Glomerular visceral epithelial cell (primary cell): ENCODE data around the gene B3GAT1.

Experiments
- DNase-seq: peaks from one replicate; pipeline ENCODE4 v3.0.0-alpha.2; 2016; ENCODE audit errors: extremely low spot score

The B3GAT1 gene

GRCh38 chr11:134390706-134391569 lies 21.1 kb downstream of the B3GAT1 start:
- no peak for DNase-seq

DNA sequence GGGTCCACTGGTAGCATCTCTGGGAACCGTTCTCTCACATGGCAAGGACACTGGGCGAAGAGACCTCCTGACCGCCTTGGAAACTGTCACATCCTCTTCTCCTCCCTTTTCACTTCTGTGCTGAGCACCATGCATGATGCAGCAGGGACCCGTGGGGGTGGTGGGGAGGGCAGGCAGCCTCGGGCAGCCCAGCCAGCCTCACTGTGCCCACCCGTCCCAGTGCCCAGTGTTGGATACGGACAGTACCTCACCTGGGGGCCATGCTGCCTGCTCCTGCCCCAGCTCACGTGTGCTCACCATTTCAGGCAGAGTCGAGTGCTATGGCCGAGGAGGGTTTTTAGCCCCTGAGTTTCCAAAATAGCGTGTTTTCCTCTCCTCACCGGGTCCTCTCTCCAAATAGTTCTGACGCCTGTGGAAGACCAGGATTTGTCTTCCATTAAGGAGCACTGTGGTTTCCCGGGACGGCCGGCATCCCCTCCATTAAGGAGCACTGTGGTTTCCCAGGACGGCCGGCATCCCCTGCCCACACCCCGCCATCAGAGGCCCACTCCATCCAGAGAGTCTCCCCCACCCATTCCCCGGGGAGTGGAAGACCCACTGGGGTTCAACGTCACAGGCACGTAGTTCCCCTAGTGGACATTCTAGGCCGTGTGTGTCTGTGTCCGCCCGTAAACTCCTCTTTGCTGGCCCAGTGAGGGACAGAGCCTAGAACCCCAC lies 22.4 kb downstream of the B3GAT1 start:
- no peak for DNase-seq

GRCh38 chr11:134388590-134388989 lies 23.5 kb downstream of the B3GAT1 start:
- DNase-seq, result no peak

GRCh38 chr11:134387501-134387900 lies 24.5 kb downstream of the B3GAT1 start:
- no peak for DNase-seq

DNA sequence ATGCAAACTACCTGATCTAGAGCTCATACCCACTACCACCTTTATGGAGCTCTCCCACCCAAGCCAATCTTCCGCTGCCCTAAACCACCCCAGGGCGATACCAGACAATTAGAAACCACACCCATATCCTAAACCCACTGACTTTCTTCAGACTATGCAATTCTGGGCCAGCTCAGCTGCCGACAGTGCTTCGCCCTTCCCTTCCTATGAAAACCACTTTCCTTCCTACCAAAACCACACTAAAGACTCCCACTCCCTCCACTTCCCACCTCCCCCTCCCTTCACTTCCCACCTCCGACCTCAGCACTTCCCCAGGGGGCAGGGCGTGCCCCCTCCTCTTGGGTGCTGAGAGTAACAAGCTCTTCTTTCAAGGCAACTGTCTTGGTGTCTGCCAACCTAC lies 25.1 kb downstream of the B3GAT1 start:
- no peak for DNase-seq

GRCh38 chr11:134385774-134386565 lies 26.1 kb downstream of the B3GAT1 start:
- DNase-seq, result no peak

DNA sequence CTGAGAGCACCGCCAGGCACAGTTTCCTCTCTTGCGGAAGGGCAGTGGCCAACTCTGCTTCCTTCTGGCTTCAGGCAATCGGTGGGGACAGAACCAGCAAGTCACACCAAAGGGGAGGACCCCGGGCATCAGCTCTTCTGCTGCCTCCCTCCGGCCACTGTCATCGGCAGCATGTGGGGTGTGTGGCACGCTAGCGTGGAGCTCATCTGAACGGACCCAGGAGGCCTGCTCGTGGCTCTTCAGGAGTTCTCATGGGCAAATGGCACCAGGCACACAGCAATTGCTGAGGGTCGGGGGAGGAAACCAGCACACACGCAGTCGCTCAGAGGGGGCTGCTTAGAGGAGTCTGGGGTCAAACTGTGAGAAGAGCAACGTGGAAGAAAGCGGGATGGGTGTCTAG lies 26.9 kb downstream of the B3GAT1 start:
- DNase-seq, result no peak

- DNase-seq, result no peak
Measured at GRCh38 chr11:134384406-134384805, 27.6 kb downstream of the B3GAT1 start.

- DNase-seq, result no peak
Measured at GRCh38 chr11:134383576-134384221, 28.3 kb downstream of the B3GAT1 start.

- DNase-seq, result no peak
Measured at GRCh38 chr11:134382830-134383229, 29.2 kb downstream of the B3GAT1 start.

DNA sequence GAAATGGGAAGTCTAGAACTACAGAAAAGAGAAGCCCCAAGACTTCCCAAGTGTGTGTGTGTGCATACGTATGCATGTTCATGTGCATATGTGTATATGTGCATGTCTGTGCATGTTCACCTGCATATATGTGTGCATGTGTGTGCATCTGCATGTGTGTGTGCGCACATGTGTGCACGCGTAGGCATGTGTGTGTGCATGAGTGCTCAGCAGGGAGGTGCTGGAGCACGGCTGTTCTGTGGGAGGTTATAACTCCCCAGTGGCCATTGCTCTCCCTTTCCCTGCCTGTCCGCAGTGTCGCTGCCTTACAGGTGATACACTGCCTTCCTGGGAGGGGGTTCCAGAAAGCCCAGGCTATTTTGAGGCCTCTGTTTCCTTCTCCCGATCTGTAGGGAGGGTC lies 29.8 kb downstream of the B3GAT1 start:
- no peak for DNase-seq

GRCh38 chr11:134380785-134381184 lies 31.3 kb downstream of the B3GAT1 start:
- DNase-seq, result no peak

GRCh38 chr11:134380229-134380628 lies 31.8 kb downstream of the B3GAT1 start:
- DNase-seq, result no peak

GRCh38 chr11:134379241-134379640 lies 32.8 kb downstream of the B3GAT1 start:
- DNase-seq, result no peak

DNA sequence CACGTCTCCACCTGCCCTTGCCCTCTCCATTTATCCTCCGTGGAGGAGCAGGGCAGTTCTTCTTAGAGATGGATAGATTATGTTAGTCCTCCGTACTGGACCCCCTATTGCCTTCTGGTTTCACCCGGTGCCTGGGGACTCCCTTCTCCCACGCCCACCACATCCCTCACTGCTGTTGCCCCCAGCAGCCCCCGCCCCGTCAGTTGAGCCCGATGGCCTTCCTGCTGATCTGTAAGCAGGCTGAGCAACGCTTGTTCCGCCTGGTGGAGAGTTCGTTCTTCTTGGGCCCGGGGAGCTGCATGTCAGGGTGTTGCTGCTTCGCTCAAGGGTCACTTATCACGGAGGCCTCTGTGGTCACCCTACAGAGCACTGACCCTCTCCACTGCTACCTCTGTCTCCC lies 34.2 kb downstream of the B3GAT1 start:
- no peak for DNase-seq

DNA sequence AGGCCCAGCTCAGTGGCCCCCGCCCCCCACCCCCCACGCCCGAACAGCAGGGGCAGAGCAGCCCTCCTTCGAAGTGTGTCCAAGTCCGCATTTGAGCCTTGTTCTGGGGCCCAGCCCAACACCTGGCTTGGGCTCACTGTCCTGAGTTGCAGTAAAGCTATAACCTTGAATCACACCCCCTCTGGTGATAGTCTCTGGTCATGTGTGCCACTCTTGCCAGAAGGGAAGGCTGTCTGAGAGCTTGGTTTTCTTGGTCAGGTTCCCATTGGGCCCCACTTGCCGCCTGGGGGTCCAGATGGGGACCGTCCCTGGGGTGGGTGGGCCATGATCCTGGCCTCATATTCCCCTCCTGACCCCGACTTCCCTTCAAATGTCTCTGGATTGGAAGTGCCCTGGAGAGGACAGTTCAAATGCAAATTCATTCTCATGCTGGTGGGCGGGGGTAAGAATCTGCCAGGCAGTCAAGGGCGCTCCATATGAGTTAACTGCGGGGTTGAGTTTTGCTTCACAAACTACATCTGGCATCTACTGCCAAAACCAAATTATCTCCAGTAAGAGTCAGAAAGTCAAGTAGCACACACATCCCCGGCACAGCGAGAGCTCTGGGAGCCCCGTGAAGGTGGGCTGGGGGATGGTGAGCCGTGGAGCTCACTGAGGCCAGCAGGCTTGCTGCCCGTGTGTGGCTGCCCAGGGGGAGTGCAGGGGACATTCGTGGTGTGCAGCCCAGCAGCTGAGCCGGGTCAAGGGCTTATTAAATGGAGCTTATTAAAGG lies 35.7 kb downstream of the B3GAT1 start:
- no peak for DNase-seq

GRCh38 chr11:134374891-134375550 lies 37.0 kb downstream of the B3GAT1 start:
- no peak for DNase-seq

GRCh38 chr11:134374171-134374570 lies 37.9 kb downstream of the B3GAT1 start:
- DNase-seq, result no peak

DNA sequence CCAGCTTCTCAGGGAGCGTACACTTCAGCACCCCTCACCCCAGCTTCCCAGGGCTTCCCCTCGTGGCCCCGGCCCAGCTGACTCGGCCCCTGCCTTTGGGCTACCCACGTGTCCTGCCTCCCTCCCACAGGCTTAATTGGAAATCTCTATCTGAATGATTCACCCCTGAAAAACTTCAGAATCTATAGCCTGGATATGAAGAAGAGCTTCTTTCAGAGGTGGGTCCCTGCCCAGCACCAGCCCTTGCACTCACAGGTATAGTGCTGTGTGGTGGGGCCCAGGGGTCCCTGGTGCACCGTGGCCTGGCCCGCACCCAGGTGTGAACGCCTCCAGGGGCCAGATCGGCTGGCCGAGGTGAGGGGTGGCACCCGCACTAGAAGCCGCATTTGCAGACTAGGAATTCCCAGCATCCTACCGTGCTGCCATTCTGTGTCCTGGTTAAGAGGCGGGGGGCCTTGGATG lies 38.4 kb downstream of the B3GAT1 start:
- DNase-seq, result no peak

DNA sequence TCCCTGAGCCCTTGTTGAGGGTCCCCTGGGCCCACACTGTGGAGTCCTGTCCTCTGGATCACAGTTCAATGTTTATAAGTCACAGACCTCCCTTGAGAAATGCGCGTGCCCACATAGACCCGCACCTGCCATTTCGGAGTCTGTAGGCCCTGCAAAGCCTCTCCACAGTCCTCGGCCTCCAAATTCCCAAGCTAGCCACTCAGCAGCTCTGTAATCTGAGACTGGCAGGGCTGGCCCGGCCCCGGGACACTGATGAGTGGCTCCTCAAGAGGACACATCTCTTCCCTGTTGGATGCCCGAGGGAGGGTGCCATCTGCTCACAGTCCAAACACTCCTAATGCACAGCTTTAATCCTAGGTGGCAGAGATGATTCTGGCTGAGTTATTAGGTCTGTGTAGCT lies 39.1 kb downstream of the B3GAT1 start:
- no peak for DNase-seq
